GM10266 (cell line): ENCODE results near the gene ZNF442.
A peak's percentile ranks its signal among the peaks of the same experiment; 100 is the strongest.
"Not testable (repeated sequence)": the region's sequence is repeated elsewhere in the genome, so short reads cannot be mapped to it uniquely, and the experiment has no call there.

ENCODE experiments used
- DNase-seq: peaks from one replicate; pipeline ENCODE4 v3.0.0; 2012; ENCODE audit errors: extremely low spot score
- CTCF ChIP-seq: IDR thresholded peaks from 2 replicates; pipeline ENCODE4 v1.5.1; 2012; ENCODE audit warnings: mild to moderate bottlenecking, low read depth; ENCODE audit not compliant: control insufficient read depth, insufficient read depth; ENCODE audit errors: missing control alignments

Gene ZNF442

GRCh38 chr19:12374026-12374425 is 8.5 kb upstream of the ZNF442 start:
- DNase-seq, result no peak

DNA sequence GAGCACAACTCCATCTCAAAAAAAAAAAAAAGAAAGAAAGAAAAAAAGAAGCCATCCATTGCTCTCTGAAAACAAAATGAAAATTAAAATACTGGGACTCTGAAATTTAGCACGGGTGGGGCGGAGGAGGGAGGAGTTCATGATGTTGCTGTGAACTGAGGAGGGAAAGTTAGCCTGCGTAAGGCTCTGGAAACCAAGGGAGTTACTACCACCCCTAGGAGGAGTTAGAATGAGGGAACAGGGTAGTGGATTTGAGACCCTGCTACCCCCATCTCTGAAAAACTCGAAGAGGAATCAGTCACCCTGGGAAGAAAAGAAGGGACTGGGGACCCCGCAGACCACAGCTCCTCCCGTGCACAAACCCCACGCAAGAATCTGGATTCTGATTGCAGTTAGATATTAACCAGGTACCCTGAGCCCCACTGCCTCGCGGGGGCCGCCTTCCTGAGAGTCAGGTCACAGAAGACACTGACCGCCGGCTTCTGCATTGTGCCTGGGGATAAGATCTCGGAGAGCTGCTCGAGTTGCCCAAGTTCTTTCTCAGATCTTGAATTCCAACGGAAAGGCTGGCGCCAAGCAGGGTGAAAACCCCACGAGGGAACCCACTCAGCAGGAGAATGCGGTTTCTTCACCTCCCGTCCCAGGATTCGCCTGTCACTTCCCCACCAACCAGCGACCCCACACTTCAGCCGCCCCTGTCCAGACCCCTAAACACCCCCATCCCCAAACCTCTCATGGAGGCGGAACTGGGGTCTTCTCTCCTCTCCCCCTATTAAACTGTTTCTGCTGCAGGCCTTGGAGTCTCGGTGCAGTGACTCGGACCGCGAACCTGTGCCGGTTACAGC is 870 bp downstream of the ZNF442 start:
- peak; percentile 40 for DNase-seq
- TF ChIP-seq CTCF, result no peak

More at GRCh38 chr19:12374026-12374425, 8.5 kb upstream of the ZNF442 start:
- TF ChIP-seq CTCF, result no peak

DNA sequence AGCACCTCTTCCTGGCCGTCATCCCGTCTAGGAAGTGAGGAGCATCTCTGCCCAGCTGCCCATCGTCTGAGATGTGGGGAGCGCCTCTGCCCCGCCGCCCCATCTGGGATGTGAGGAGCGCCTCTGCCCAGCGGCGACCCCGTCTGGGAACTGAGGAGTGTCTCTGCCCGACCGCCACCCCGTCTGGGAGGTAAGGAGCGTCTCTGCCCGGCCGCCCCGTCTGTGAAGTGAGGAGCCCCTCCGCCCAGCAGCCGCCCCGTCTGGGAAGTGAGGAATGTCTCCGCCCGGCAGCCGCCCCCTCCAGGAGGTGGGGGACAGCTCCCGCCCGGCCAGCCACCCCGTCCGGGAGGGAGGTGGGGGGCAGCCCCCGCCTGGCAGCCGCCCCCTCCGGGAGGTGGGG is 3.2 kb downstream of the ZNF442 start:
- not testable (repeated sequence) for DNase-seq

DNA sequence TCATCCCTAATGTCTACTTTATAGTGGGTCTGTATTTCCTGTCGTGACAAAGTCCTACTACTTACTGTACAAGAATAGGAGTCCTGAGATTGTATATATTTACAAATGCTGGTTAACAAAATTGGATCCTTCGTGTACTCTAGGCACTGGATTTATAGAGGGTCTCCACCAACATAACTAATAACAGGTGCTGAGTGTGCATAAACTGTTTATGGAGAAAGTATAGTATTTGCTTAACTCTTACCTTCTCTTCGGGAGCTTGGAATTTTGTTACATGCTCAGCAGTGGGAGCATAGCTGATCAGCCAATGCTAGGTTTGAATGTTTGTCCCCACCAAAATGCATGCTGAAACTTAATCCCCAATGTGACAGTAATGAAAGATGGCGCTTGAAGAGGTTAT is 12.1 kb downstream of the ZNF442 start:
- no peak for TF ChIP-seq CTCF
- DNase-seq, result no peak

- DNase-seq, result no peak
- no peak for TF ChIP-seq CTCF
These were observed 14.6 kb downstream of the ZNF442 start for GRCh38 chr19:12350890-12351197.

DNA sequence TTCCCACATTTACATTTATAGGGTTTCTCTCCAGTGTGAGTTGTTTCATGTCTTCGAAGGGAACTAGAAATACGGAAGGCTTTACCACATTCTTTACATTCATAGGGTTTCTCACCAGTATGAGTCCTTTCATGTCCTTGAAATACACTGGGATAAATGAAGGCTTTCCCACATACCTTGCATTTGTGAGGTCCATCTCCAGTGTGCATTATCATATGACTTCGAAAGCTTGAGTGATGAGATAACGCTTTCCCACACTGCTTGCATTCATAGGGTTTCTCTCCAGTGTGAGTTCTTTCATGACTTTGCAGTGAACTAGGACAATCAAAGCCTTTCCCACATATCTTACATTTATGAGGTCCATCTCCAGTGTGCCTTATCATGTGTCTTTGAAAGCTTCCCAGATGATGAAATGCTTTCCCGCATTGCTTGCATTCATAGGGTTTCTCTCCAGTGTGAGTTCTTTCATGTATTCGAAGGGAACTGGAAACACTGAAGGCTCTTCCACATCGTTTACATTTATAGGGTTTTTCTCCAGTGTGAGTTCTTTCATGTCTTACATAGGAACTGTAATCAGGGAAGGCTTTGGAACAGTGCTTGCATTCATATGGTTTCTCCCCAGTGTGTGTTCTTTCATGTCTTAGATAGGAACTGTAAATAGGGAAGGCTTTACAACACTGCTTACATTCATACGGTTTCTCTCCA is 15.1 kb downstream of the ZNF442 start:
- TF ChIP-seq CTCF, result no peak
- DNase-seq, result no peak

GRCh38 chr19:12346896-12347295 is 18.6 kb downstream of the ZNF442 start:
- no peak for DNase-seq
- TF ChIP-seq CTCF, result peak; percentile 24

DNA sequence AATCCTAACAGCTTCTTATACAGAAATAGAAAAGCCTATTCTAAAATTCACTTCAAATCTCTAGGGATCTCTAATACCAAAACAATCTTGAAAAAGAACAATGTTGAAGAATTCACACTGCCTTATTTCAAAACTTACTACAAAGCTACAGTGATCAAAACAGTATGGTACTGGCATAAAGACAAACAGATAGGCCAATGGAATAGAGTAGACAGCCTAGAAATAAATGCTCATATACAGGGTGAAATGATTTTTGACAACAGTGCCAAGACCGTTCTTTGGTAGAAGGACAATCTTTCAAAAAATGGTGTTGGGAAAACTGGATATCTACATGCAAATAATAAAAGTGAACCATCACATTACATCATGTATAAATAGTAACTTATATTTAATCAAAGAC is 20.3 kb downstream of the ZNF442 start:
- TF ChIP-seq CTCF, result no peak
- no peak for DNase-seq
